HG03025 (cell line): ENCODE results near the gene MAPK14.
"Not testable (repeated sequence)": the region's sequence is repeated elsewhere in the genome, so short reads cannot be mapped to it uniquely, and the experiment has no call there.

Experiments used
- ATAC-seq: cut with Tn5 transposase; IDR thresholded peaks from one replicate; pipeline ENCODE4 v1.9.1; 2021; ENCODE audit warnings: mild to moderate bottlenecking, moderate library complexity; ENCODE audit not compliant: unreplicated experiment, low FRiP score

MAPK14 gene

GRCh38 chr6:36067374-36068011, 39.9 kb downstream of the MAPK14 start:
- ATAC-seq, result no peak

DNA sequence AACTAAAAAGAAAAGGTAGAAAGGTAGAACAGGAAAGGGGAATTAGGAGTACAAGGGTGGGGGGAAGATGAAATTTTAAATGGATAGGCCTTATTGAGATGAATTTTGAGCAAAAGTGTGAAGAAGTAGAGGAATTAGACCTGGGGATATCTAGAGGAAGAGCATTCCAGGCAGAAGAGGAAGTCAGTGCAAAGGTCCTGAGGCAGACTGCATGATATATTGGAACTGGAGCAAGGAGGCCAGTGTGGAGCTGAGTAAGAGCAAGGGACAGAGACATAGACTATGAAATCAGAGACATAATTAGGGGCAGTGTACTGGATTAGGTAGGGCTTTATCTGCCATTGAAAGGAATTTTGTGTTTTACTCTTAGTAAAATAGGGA, 40.4 kb downstream of the MAPK14 start:
- no peak for ATAC-seq

- no peak for ATAC-seq
Observed at GRCh38 chr6:36068586-36068985, 41.0 kb downstream of the MAPK14 start.

DNA sequence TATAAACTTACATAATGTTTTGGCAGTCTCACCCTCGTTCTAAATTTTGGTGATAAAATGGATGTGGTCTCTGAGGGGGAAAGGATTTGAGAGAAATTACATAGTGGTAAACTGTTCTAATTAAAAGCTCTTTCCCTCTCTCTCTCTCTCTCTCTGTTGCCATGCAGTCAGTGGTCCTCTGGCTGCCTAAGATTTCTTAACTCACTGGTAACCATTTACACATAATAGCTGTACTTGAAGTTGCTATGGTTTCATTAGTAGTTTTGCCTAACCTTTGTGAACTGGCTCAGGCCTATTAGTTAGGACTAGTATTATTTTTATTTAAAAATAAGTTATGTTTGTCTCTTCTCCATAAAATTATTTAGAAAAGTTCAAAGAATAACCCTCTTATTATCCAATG, 42.0 kb downstream of the MAPK14 start:
- ATAC-seq, result no peak

GRCh38 chr6:36070252-36070651, 42.6 kb downstream of the MAPK14 start:
- no peak for ATAC-seq

GRCh38 chr6:36071281-36071680, 43.7 kb downstream of the MAPK14 start:
- ATAC-seq, result no peak

- ATAC-seq, result no peak
Observed at GRCh38 chr6:36071714-36072113, 44.1 kb downstream of the MAPK14 start.

- ATAC-seq, result no peak
Observed at GRCh38 chr6:36072681-36073080, 45.1 kb downstream of the MAPK14 start.

- no peak for ATAC-seq
Observed at GRCh38 chr6:36073587-36073986, 46.0 kb downstream of the MAPK14 start.

- ATAC-seq, result no peak
Observed at GRCh38 chr6:36075656-36076055, 48.0 kb downstream of the MAPK14 start.

DNA sequence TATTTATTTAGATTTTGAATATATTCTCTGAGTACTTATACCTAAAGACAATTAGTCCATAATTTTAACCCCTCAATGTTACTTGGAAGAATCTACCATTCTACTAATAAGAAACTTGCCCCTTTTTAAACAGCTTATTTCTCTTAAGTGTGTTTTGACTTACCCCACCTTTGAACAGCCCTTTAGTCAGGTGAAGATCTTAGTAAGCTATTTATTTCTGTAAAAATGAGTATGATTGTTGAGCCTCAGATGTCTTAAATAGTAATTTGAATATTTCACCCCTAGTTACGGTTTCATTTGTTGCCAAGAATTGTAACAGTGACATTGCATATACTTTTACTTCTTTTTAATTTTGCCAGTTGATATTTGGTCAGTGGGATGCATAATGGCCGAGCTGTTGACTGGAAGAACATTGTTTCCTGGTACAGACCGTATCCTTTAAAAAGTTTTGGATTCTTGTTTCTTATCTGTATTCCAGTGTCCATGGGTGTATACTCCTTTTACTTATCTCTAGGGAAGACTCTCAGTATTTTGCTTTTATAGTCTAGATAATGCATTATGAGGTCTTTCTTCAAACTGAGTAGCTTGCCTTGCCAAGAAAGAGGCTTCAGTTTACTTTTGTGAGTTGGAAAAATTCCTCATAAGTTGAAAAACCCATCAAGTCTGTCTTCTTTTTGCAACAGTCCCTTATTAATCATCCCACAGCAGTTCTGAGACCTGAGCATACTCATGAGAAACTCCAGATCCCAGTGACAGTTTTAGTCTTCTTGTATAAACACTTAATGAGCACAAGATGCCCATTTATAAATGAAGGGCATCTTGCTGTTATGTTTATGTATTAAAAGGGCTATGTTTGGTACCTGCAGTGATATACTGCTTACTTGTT, 48.8 kb downstream of the MAPK14 start:
- no peak for ATAC-seq

DNA sequence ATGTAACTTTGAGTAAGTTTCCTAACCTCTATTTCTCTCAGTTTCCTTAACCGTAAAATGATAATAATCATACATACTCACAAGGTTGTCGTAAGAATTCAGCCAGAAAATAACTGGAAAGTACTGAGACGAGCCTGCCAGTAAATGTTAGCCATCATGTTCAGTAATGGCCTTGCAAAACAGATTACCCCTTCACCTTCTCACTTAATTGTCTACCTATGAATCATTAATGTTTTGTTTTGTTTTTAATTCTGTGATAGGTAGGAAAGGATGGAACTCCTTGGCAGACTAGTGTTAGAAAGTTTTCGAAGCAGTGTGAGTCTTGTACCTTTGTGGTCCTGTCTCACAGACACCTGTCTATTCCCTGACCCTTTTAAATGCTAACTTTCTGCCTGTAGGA, 50.6 kb downstream of the MAPK14 start:
- no peak for ATAC-seq

DNA sequence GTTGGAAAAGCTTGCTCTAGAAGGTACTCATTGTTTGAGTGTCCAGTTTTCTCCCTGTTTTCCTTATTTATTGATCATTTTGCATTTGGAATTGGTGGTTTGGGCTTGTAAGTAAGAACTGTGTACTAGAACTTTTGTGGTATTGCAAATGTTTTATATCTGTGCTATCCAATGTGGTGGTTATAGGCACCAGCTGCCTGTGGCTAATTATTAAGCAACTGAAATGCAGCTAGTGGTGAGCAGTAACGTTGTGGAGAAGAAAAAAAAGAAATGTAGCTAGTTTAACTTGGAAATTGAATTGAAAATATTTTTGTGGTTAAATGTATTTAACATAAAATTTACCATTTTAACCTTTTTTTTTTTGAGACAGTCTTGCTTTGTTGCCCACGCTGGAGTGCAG, 52.0 kb downstream of the MAPK14 start:
- ATAC-seq, result no peak

DNA sequence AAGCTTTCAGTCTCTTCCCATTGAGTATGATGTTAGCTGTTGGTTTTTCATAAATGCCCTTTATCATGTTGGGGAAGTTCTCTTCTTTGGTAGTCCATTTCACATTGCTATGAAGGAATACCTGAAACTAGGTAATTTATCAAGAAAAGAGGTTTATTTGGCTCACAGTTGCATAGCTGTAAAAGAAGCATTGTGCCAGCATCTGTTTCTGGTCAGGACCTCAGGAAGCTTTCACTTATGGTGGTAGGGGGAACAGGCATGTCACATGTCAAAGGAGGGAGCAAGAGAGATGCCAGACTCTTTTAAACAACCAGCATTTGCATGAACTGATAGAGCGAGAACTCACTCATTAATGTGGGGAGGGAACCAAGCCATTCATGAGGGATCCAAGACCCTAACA, 54.7 kb downstream of the MAPK14 start:
- no peak for ATAC-seq

- ATAC-seq, result no peak
Observed at GRCh38 chr6:36083446-36083845, 55.8 kb downstream of the MAPK14 start.

DNA sequence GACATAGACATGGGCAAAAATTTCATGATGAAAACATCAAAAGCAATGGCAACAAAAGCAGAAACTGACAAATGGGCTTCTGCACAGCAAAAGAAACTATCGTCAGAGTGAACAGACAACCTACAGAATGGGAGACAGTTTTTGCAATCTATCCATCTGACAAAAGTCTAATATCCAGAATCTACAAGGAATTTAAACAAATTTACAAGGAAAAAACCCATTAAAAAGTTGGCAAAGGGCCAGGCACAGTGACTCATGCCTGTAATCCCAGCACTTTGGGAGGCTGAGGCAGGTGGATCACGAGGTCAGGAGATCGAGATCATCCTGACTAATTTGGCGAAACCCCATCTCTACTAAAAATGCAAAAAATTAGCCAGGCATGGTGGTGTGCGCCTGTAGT, 60.6 kb downstream of the MAPK14 start:
- not testable (repeated sequence) for ATAC-seq

DNA sequence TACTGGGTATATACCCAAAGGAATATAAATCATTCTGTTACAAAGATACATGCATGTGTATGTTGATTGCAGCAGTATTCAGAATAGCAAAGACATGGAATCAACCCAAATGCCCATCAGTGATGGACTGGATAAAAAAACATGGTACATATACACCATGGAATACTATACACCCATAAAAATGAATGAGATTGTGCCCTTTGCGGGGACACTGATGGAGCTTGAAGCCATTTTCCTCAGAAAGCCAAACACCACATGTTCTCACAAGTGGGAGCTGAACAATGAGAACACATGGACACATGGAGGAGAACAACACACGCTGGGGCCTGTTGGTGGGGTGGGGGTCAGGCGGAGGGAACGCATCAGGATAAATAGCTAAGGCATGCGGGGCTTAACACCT, 61.4 kb downstream of the MAPK14 start:
- no peak for ATAC-seq

DNA sequence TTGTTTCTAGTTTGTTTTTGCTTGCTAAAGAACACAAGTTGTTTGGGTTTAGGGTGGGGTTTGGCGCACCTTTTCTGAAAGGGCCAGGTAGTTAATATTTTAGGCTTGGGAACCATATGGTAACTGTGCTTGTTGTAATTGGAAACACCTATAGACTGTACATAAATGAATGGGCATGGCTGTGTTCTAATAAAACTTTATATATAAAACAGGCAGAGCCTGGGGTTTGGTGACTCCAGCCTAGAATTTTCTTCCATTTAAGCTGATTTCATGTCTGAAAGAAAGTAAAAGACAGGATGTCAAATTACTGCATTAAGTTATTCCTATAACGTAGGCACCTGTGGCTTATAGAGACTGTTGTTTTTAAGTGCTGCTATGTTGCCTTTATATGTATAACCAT, 66.6 kb downstream of the MAPK14 start:
- ATAC-seq, result no peak

- no peak for ATAC-seq
Observed at GRCh38 chr6:36094753-36095496, 67.3 kb downstream of the MAPK14 start.

DNA sequence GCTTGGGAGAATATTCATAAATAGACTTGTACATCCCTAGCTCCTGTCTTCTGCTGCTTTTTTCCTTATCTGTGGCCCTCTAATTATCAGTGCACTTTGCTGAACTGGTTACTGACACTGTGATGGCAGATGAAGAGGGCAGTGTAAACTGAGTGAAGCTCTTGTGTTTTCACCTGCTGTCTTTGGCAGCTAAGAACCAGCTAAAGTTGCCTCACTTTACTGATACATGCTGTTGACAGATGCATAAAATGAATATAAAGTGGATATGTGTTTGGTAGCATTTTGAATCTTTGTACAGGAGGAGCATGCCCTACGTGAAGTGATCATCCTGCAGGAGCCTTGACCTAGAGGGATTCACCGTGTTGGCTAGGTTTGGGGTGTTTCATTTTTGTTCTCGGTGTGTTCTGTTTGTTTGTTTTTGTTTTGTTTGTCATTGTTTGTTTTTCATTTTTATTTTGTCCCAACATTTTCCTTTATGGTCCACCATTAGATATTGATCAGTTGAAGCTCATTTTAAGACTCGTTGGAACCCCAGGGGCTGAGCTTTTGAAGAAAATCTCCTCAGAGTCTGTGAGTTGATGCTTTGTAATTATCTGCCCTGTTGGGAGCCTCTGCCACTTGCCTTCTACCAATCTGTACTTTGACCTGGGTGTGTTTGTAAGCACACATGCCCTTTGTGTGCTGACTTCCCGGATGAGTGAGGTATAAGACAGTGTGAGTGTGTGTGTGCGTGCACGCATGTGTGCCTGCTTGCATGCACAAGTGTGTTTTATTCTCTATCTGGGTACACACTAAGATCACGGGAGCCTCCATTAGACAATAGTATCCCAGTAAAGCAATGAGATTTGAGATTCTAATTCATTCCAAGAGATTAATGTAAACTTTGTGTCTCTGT, 68.1 kb downstream of the MAPK14 start:
- no peak for ATAC-seq
